HG03060 (cell line): ENCODE measurements around the gene APEH.

Source experiments
- ATAC-seq: cut with Tn5 transposase; IDR thresholded peaks from one replicate; pipeline ENCODE4 v1.9.1; 2021; ENCODE audit warnings: low read depth, moderate number of reproducible peaks; ENCODE audit not compliant: unreplicated experiment

The APEH gene

GRCh38 chr3:49650177-49650576 is 24.0 kb upstream of the APEH start:
- no peak for ATAC-seq

- no peak for ATAC-seq
Measured at GRCh38 chr3:49650637-49651036, 23.5 kb upstream of the APEH start.

GRCh38 chr3:49652218-49652902 is 21.8 kb upstream of the APEH start:
- no peak for ATAC-seq

- ATAC-seq: no peak
Measured at GRCh38 chr3:49652903-49653415, 21.2 kb upstream of the APEH start.

- no peak for ATAC-seq
Measured at GRCh38 chr3:49653621-49654020, 20.5 kb upstream of the APEH start.

- ATAC-seq: no peak
Measured at GRCh38 chr3:49654176-49654825, 19.9 kb upstream of the APEH start.

GRCh38 chr3:49654955-49655556 is 19.1 kb upstream of the APEH start:
- no peak for ATAC-seq

- ATAC-seq: no peak
Measured at GRCh38 chr3:49655731-49656285, 18.3 kb upstream of the APEH start.

GRCh38 chr3:49656541-49657112 is 17.5 kb upstream of the APEH start:
- no peak for ATAC-seq

GRCh38 chr3:49657208-49657915 is 16.8 kb upstream of the APEH start:
- ATAC-seq: no peak

GRCh38 chr3:49658711-49659110 is 15.4 kb upstream of the APEH start:
- no peak for ATAC-seq

GRCh38 chr3:49659756-49660155 is 14.4 kb upstream of the APEH start:
- ATAC-seq: no peak

- ATAC-seq: no peak
Measured at GRCh38 chr3:49661281-49661680, 12.9 kb upstream of the APEH start.

- no peak for ATAC-seq
Measured at GRCh38 chr3:49662021-49662420, 12.1 kb upstream of the APEH start.

- ATAC-seq: no peak
Measured at GRCh38 chr3:49662720-49663413, 11.3 kb upstream of the APEH start.

GRCh38 chr3:49663831-49664230 is 10.3 kb upstream of the APEH start:
- ATAC-seq: no peak

- no peak for ATAC-seq
Measured at GRCh38 chr3:49664300-49664699, 9.9 kb upstream of the APEH start.

GRCh38 chr3:49665822-49666519 is 8.2 kb upstream of the APEH start:
- no peak for ATAC-seq

- no peak for ATAC-seq
Measured at GRCh38 chr3:49666592-49666991, 7.6 kb upstream of the APEH start.
